HepG2 (cell line): ENCODE results near the gene UCKL1. TPM values are rescaled to one million over a fixed set of nuclear protein-coding genes. Genes with fewer than 3 reads are reported as not detected.

ENCODE experiments used
- AGO1 ChIP-seq: fragments of 200-400 bp; formaldehyde crosslinking; IDR thresholded peaks from 2 replicates; pipeline ENCODE4 v1.6.1; 2017; ENCODE audit warnings: mild to moderate bottlenecking, low read depth, low read length, moderate library complexity; ENCODE audit not compliant: poor library complexity, severe bottlenecking
- AHR ChIP-seq: IDR thresholded peaks from 2 replicates; pipeline ENCODE4 v1.6.1; 2018; ENCODE audit warnings: missing genetic modification reagents, missing compliant biosample characterization
- CHD2 ChIP-seq: IDR thresholded peaks from 2 replicates; pipeline ENCODE4 v1.6.1; 2011; ENCODE audit warnings: low read depth, low read length, improper control_type of control experiment
- HNF4G ChIP-seq, 2 experiments: sonication (generic) in 1 of 2; formaldehyde crosslinking in 1 of 2; IDR thresholded peaks; 2 replicates each; pipeline versions ENCODE4 v1.4.0 to v1.6.1; 2011 to 2020; ENCODE audit warnings: borderline replicate concordance in 2 of 2, low read depth in 2 of 2, mild to moderate bottlenecking in 2 of 2, low read length in 1 of 2, missing genetic modification reagents in 1 of 2, moderate library complexity in 1 of 2
- KDM6A ChIP-seq: IDR thresholded peaks from 2 replicates; pipeline ENCODE4 v1.6.1; 2016; ENCODE audit warnings: low read depth
- MAFF ChIP-seq: IDR thresholded peaks from 2 replicates; pipeline ENCODE4 v1.6.1; 2011; ENCODE audit warnings: low read depth, low read length, improper control_type of control experiment
- NFKB2 ChIP-seq: sonication (generic); formaldehyde crosslinking; IDR thresholded peaks from 2 replicates; pipeline ENCODE4 v1.4.0; 2020; ENCODE audit warnings: missing genetic modification reagents, borderline replicate concordance
- PAX8 ChIP-seq: sonication (generic); formaldehyde crosslinking; IDR thresholded peaks from 2 replicates; pipeline ENCODE4 v1.8.0; 2022; ENCODE audit warnings: mild to moderate bottlenecking, missing genetic modification reagents, borderline replicate concordance
- PITX1 ChIP-seq: sonication (generic); formaldehyde crosslinking; IDR thresholded peaks from 2 replicates; pipeline ENCODE4 v1.5.1; 2020; ENCODE audit warnings: mild to moderate bottlenecking, missing genetic modification reagents
- RBAK ChIP-seq: sonication (generic); formaldehyde crosslinking; IDR thresholded peaks from 2 replicates; pipeline ENCODE4 v1.5.1; 2020; ENCODE audit warnings: mild to moderate bottlenecking, missing genetic modification reagents
- RERE ChIP-seq: IDR thresholded peaks from 2 replicates; pipeline ENCODE4 v1.6.1; 2016; ENCODE audit warnings: low read depth, missing genetic modification reagents, missing compliant biosample characterization
- RFX1 ChIP-seq: fragments of 450-650 bp; IDR thresholded peaks from 2 replicates; pipeline ENCODE4 v1.6.1; 2017
- RFXAP ChIP-seq: sonication (generic); formaldehyde crosslinking; IDR thresholded peaks from 2 replicates; pipeline ENCODE4 v1.4.0; 2020; ENCODE audit warnings: missing genetic modification reagents, borderline replicate concordance
- SETDB1 ChIP-seq: sonication (generic); formaldehyde crosslinking; IDR thresholded peaks from 2 replicates; pipeline ENCODE4 v1.5.1; 2020; ENCODE audit warnings: missing genetic modification reagents, mild to moderate bottlenecking, borderline replicate concordance
- TGIF2 ChIP-seq: IDR thresholded peaks from 2 replicates; pipeline ENCODE4 v1.6.1; 2016; ENCODE audit warnings: control low read depth, missing compliant biosample characterization
- THAP9 ChIP-seq: sonication (generic); formaldehyde crosslinking; IDR thresholded peaks from 2 replicates; pipeline ENCODE4; 2020; ENCODE audit warnings: missing genetic modification reagents, mild to moderate bottlenecking, borderline replicate concordance
- YY1 ChIP-seq: IDR thresholded peaks from 2 replicates; pipeline ENCODE4 v1.6.1; 2011; ENCODE audit warnings: low read length, low read depth, moderate library complexity, mild to moderate bottlenecking; ENCODE audit not compliant: insufficient read depth, insufficient replicate concordance
- ZNF709 ChIP-seq: sonication (generic); formaldehyde crosslinking; IDR thresholded peaks from 2 replicates; pipeline ENCODE4 v1.5.0; 2020; ENCODE audit warnings: mild to moderate bottlenecking, missing genetic modification reagents
- polyA plus RNA-seq, 8 experiments: library from polyadenylated mRNA; depleted of rRNA in 3 of 8; stranded (reverse) in 7 of 8; unstranded in 1 of 8; fragments of >200 nt; fragmentation: Illumina TruSeq in 4 of 8; extraction: Trizol in 4 of 8; gene quantifications; 2 replicates each; pipeline versions ENCODE4 v1.2.1 to v1.2.3, GENCODE V29; 2011 to 2016; ENCODE audit warnings: low read depth in 4 of 8, missing spikeins in 1 of 8, mixed read lengths in 1 of 8; ENCODE audit not compliant: insufficient read depth in 1 of 8
- total RNA-seq, 5 experiments: library from RNA; depleted of rRNA; stranded (reverse); fragments of >200 nt; fragmentation: Illumina TruSeq; extraction: Trizol; gene quantifications; 2 replicates each; pipeline ENCODE4 v1.2.3, GENCODE V29; 2016; ENCODE audit warnings: low read depth in 1 of 5

UCKL1 gene
- total and polyA plus RNA-seq, 2 of the 13 experiments (the other 11 are each of a cell fraction or from before 2014, with no cell fraction given), result 50.2 to 126 TPM

- TF ChIP-seq RERE (CRISPR knock-in tag) (no peak), KDM6A (CRISPR knock-in tag) (no peak), RFX1 (no peak), HNF4G (IDR thresholded peaks at IDR 0.05; ENCODE audit: borderline replicate concordance, low read depth, low read length) (no peak), HNF4G (CRISPR knock-in tag; IDR thresholded peaks at IDR 0.05; ENCODE audit: borderline replicate concordance, low read depth) (peak; percentile 30; the same call in 1 of the 2 replicates), YY1 (no peak), TGIF2 (CRISPR knock-in tag) (no peak; the same call in 1 of the 2 replicates), PAX8 (CRISPR knock-in tag) (no peak), RFXAP (CRISPR knock-in tag) (no peak), SETDB1 (CRISPR knock-in tag) (no peak), MAFF (no peak), RBAK (no peak), NFKB2 (no peak), ZNF709 (CRISPR knock-in tag) (peak; percentile 77), AGO1 (no peak), CHD2 (no peak), PITX1 (CRISPR knock-in tag) (no peak), THAP9 (CRISPR knock-in tag) (peak; percentile 51; the same call in 1 of the 2 replicates), AHR (no peak)
Observed at GRCh38 chr20:63979557-63980316, 23.5 kb upstream of the UCKL1 start, which contains the start of gene SAMD10 (continued).
